GM18526 (cell line): Measurements from ENCODE around the gene MAVS.

Source experiments
- POLR2A ChIP-seq: IDR thresholded peaks from 3 replicates; pipeline ENCODE4 v1.6.1; 2011; ENCODE audit not compliant: insufficient read length; ENCODE audit errors: extremely low read depth

Gene MAVS

GRCh38 chr20:3846740-3847428, at the start of gene MAVS:
TSS of gene MAVS (plus strand) at chr20:3846834. CDS start at chr20:3854625, 7,791 bp downstream.
- peak; percentile 89 for TF ChIP-seq POLR2A

GRCh38 chr20:3797226-3797545, 49.4 kb upstream of the MAVS start:
- no peak for TF ChIP-seq POLR2A

DNA sequence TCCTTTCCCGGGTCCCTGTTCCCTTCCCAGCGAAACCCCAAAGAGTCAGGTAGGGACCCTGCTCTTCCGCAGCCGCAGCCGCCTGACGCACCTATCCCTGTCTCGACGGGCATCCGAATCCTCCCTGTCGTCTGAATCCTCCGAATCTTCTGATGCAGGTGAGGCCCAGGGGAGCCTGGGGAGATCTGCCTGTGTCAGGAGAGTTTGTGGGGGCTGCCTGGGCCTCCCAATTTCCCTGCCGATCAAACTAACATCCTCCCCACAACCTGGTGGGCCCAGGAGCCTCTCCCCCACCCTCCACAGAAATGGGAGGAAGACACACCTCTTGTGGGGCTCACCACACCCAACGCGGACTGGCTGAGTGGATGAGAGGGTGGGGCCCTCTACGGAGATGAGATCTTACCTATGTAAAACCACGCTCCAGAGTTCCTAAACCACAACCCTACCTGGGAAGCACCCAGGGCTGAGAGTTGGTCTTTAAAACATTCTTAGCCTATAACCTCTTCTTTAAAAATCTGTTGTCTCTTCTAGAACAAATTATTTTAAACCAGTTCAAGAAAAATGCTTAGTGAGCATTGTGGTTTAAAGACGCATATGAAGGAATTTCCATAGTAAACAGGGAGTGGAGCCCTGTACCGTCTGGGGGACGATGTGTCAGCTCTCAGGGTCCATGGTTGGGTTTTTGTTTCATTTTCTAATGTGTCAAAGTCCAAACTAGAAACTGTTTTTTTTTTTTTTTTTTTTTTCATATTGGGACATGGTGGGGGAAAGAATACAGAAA, 48.9 kb upstream of the MAVS start:
- peak; percentile 8 for TF ChIP-seq POLR2A

GRCh38 chr20:3798373-3798768, 48.3 kb upstream of the MAVS start:
- no peak for TF ChIP-seq POLR2A

- TF ChIP-seq POLR2A: no peak
These were observed 47.8 kb upstream of the MAVS start for GRCh38 chr20:3798908-3799248.

DNA sequence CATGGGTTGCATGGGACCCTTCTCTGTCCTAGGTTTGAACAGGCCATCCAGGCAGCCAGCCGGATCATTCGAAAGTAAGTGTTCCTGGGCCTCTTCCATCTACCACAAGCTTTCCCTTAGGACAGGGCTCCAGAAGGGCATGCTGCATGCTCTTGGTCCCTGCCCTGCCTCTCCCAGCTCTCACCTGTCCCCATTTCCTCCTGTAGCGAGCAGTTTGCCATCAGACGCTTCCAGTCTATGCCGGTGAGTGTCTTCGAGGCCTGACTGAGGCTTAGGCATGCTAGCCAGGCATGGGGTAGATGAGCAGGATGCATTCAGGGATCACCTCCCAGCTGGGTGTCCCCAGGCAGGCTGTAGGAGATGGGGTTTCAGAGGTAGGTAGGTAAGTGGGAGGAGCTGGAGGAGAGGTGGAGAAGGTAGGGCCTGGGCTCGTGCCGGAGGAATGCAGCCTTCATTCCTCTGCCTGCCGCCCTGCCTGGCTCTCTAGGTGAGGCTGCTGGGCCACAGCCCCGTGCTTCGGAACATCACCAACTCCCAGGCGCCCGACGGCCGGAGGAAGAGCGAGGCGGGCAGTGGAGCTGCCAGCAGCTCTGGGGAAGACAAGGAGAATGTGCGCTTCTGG, 46.3 kb upstream of the MAVS start:
- TF ChIP-seq POLR2A: no peak

GRCh38 chr20:3800878-3801260, 45.8 kb upstream of the MAVS start:
- TF ChIP-seq POLR2A: no peak

DNA sequence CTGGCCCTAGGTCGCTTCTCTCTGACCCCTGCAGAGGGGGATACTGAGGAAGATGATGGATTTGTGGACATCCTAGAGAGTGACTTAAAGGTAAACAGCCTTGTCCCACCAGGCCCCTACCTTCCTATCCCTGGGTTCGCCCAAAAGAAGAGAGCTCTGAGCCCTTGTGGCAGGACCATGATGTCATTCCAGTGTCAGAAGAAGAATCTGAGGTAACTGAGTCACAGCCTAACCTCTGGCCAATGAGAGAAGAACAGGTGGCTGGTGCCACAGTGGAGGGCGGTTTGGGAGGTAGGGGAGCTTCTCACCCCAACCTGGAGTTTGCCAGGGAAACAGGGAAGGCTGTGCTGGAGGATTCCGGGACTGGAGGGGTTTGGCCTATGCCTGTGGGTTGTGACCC, 45.3 kb upstream of the MAVS start:
- no peak for TF ChIP-seq POLR2A

- TF ChIP-seq POLR2A: no peak
These were observed 44.8 kb upstream of the MAVS start for GRCh38 chr20:3801846-3802245.

DNA sequence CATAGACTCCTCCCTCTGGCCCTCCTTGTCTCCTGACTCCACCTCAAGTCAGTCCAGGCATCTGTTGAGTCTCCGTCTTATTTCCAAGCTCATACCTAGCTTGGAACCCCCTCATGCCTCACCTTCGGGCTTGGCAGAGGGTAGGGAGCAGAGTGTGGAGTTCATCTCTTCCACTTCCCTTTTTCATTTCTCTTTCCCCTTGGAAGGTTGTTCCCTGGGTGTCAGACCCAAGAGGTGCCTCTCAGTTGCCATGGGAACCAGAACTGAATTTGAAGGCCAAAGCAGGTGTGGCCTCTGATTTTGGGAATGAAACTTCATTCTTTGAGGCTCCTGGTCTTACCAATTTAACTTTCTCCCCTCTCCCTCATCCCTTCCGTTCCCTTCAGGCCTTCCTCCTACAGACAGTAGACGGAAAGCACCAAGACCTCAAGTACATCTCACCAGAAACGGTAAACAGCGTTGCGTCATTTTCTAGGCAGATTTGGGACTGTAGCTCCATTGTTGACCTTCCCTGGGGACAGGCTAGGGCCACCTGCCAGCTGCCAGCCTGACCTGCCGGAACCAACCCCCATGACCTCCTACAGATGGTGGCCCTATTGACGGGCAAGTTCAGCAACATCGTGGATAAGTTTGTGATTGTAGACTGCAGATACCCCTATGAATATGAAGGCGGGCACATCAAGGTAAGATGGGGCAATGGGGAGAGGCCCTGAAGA, 44.0 kb upstream of the MAVS start:
- TF ChIP-seq POLR2A: no peak

GRCh38 chr20:3803289-3803688, 43.3 kb upstream of the MAVS start:
- TF ChIP-seq POLR2A: no peak

DNA sequence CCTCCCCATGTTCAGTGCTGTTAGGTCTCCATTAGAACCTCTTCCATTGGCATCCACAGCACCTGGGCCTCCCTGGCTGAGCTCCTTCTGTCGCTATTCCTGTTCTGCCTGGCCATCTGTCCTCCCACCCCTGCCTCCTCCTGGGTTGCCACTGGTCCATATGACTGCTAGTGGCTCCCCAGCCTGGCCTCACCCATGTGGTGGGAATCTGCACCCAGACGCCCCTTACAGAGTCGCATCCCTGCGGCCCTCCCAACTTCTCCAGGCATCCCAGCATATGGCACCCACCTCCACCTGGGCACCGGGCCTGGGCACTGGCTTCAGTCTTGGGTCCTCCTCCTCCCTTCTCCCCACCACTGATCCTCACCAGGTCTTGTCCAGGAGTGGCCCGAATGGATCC, 42.8 kb upstream of the MAVS start:
- TF ChIP-seq POLR2A: no peak

- no peak for TF ChIP-seq POLR2A
These were observed 42.3 kb upstream of the MAVS start for GRCh38 chr20:3804254-3804751.

GRCh38 chr20:3804781-3805180, 41.9 kb upstream of the MAVS start:
- TF ChIP-seq POLR2A: no peak

DNA sequence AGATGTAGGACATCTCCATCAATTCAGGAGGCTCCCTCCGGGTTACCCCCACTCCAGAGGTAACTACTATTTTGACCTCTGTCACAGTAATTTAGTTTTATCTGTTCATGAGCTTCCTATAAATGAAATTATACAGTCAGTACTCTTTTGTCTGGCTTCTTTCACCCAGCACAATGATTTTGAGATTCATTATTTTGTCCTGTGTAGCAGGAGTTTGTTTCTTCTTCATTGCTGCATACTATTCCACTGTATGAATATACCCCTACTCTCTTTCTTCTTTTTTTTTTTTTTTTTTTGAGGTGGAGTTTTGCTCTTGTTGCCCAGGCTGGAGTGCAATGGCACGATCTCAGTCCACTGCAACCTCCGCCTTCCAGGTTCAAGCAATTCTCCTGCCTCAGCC, 38.1 kb upstream of the MAVS start:
- TF ChIP-seq POLR2A: no peak
